ENCODE data around the gene ZRANB3. TPM values are rescaled to one million over a fixed set of nuclear protein-coding genes. Genes with fewer than 3 reads are reported as not detected.

Gene ZRANB3
- total and polyA plus RNA-seq, 10 of the 15 experiments (the other 5 are each of a cell fraction or from before 2014, with no cell fraction given) = 5.6 to 11.4 (median 9.9) TPM

DNA sequence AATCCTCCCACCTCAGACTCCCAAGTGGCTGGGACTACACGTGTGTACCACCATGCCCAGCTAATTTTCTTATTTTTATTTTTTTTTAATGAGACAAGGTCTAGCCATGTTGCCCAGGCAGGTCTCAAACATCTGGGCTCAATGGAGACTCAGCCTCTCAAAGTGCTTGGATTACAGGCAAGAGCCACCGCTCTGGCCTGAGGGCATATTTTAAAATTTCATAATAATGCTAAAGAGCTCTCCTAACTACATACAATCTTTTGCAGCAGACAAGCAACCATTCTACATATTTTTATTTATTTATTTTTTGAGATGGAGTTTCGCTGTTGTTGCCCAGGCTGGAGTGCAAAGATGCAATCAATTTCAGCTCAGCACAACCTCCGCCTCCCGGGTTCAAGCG lies 271.9 kb downstream of the ZRANB3 start:
- no TSS peak for BruUV-seq (replicated peaks)
- ChIA-PET POLR2A (no interaction called here), CTCF (interaction anchor here (0.6 to 1.5 kb wide), 3 partner anchors 13 to 19 kb away, joined by 3 to 6 read pairs (median 3); no protein-coding TSS in a partner anchor), RAD21 (ENCODE audit: unreplicated experiment) (no interaction called here), SMC1A (ENCODE audit: uncharacterized antibody, unreplicated experiment) (no interaction called here)
- Histone ChIP-seq H3K4me2 (ENCODE audit: control insufficient read depth, insufficient read depth) (no peak overlapping the region), H3K4me3 (no peak overlapping the region), H3K27ac (ENCODE audit: control insufficient read depth, insufficient read depth) (no peak overlapping the region), H3K9me3 (replicated peaks; ENCODE audit: control insufficient read depth, insufficient read depth, low read length) (no peaks in the 10 kb centered on the region; the same call in 2 of the 3 replicates), H3K27me3 (replicated peaks in 1 of 2; ENCODE audit: control insufficient read depth in 2 of 2, insufficient read depth in 2 of 2, low read length in 1 of 2) (no peaks in the 10 kb centered on the region), H4K20me1 (ENCODE audit: control insufficient read depth, insufficient read depth) (no peaks in the 10 kb centered on the region), H3K9ac (ENCODE audit: control insufficient read depth, insufficient read depth, low read length) (no peak overlapping the region), H2AFZ (ENCODE audit: control insufficient read depth, low read depth, low read length) (no peak overlapping the region), H3K79me2 (ENCODE audit: control insufficient read depth, insufficient read depth, low read length) (no peaks in the 10 kb centered on the region), H3K4me1 (ENCODE audit: control insufficient read depth, insufficient read depth, low read length) (no peaks in the 10 kb centered on the region), H3K36me3 (ENCODE audit: control insufficient read depth in 2 of 2, insufficient read depth in 2 of 2, low read length in 1 of 2) (no peaks in the 10 kb centered on the region)
- DNase-seq (ENCODE audit: low read depth, low spot score) (no peak), ATAC-seq (no peak), FAIRE-seq (no peak)
- TF ChIP-seq YBX1 (IDR thresholded peaks at IDR 0.05) (no peak), SUPT20H (IDR thresholded peaks at IDR 0.05; ENCODE audit: borderline replicate concordance, control insufficient read depth, low read depth, low read length) (no peak), TBL1XR1 (IDR thresholded peaks at IDR 0.05; ENCODE audit: low read depth, low read length) (no peak), KAT2A (conservative IDR thresholded peaks at IDR 0.05; ENCODE audit: control insufficient read depth, low read depth, low read length) (no peak), BMI1 (IDR thresholded peaks at IDR 0.05; ENCODE audit: borderline replicate concordance) (no peak), NKRF (conservative IDR thresholded peaks at IDR 0.05) (no peak), SUZ12 (IDR thresholded peaks at IDR 0.05; ENCODE audit: unreplicated experiment) (no peak), RBBP5 (conservative IDR thresholded peaks at IDR 0.05) (no peak), RFX5 (IDR thresholded peaks at IDR 0.05; ENCODE audit: low read depth, low read length) (no peak), CBFB (IDR thresholded peaks at IDR 0.05; ENCODE audit: low read depth) (no peak), PKNOX1 (IDR thresholded peaks at IDR 0.05) (no peak), KLF5 (IDR thresholded peaks at IDR 0.05; ENCODE audit: partially characterized antibody) (no peak), MTA3 (IDR thresholded peaks at IDR 0.05; ENCODE audit: borderline replicate concordance, low read length) (no peak), MXI1 (IDR thresholded peaks at IDR 0.05; ENCODE audit: low read depth, low read length) (no peak), FOXK2 (IDR thresholded peaks at IDR 0.05) (no peak), CTCF (IDR thresholded peaks at IDR 0.05 in 2 of 3, conservative IDR thresholded peaks at IDR 0.05 in 1 of 3; ENCODE audit: control insufficient read depth in 2 of 3, extremely low read depth in 1 of 3, insufficient read depth in 1 of 3, low read depth in 3 of 3, low read length in 3 of 3) (no peak), CREM (IDR thresholded peaks at IDR 0.05; ENCODE audit: low read depth) (no peak), HDAC2 (IDR thresholded peaks at IDR 0.05) (no peak), BACH1 (IDR thresholded peaks at IDR 0.05; ENCODE audit: borderline replicate concordance) (no peak)
- in situ Hi-C loops (cut with MboI) = no loop called here
- WGBS (ENCODE audit: insufficient coverage, insufficient replicate concordance, low lambda C conversion rate, missing lambda C conversion rate) = 89% methylated on average over 6 of the region's 6 CpGs
- intact Hi-C loops (cut with micrococcal nuclease; ENCODE audit: unreplicated experiment) = no loop called here

All from GM12878 (cell line).